Measurements from ENCODE around the gene HES5.

The HES5 gene

GRCh38 chr1:2495026-2495425, 35.0 kb downstream of the HES5 start:
- DNase-seq (ENCODE audit: insufficient read length, low spot score): no peak
- FAIRE-seq: no peak
- no peak for TF ChIP-seq CTCF (IDR thresholded peaks at IDR 0.05; ENCODE audit: insufficient read depth, missing control alignments)

DNA sequence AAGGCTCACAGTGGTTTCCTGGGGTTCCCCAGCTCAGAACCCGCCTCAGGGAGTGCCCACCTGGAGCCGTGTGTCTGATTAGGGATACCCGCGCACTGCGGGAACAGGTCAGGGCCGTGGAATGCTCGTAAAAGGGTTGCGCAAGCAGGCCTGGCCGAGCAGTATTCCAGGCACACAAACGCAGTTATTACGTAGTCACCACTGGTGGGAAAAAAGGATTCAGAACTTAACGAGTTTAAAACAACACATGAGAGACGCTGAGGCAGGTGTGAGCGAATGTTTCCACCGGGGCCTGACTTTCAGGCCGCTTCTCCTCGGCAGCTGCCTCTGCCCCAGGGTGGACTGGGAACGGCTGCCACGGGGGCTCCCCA, 35.8 kb downstream of the HES5 start:
- no peak for FAIRE-seq
- TF ChIP-seq CTCF (IDR thresholded peaks at IDR 0.05; ENCODE audit: insufficient read depth, missing control alignments): no peak
- no peak for DNase-seq (ENCODE audit: insufficient read length, low spot score)

GRCh38 chr1:2493691-2494322, 36.3 kb downstream of the HES5 start:
- no peak for TF ChIP-seq CTCF (IDR thresholded peaks at IDR 0.05; ENCODE audit: insufficient read depth, missing control alignments)
- FAIRE-seq (no peak), DNase-seq (ENCODE audit: insufficient read length, low spot score) (no peak)

- TF ChIP-seq CTCF (IDR thresholded peaks at IDR 0.05; ENCODE audit: insufficient read depth, missing control alignments): no peak
- DNase-seq (ENCODE audit: insufficient read length, low spot score) (no peak), FAIRE-seq (no peak)
These were observed 36.8 kb downstream of the HES5 start for GRCh38 chr1:2493218-2493617.

GRCh38 chr1:2492091-2492490, 38.0 kb downstream of the HES5 start:
- FAIRE-seq: no peak
- DNase-seq (ENCODE audit: insufficient read length, low spot score): no peak
- TF ChIP-seq CTCF (IDR thresholded peaks at IDR 0.05; ENCODE audit: insufficient read depth, missing control alignments): no peak

GRCh38 chr1:2489615-2490014, 40.4 kb downstream of the HES5 start:
- FAIRE-seq (no peak), DNase-seq (ENCODE audit: insufficient read length, low spot score) (no peak)

More at GRCh38 chr1:2489615-2490014, 40.4 kb downstream of the HES5 start:
- no peak for TF ChIP-seq CTCF (IDR thresholded peaks at IDR 0.05; ENCODE audit: insufficient read depth, missing control alignments)

Measured in D721Med (cell line).